DOHH2 (cell line): ENCODE data around the gene SMC1B.

Source experiments
- H3F3A ChIP-seq: fragments of 200-600 bp; sonication (generic), shearing (Covaris generic); 2 replicates; pipeline ENCODE4 v1.6.0; 2016; ENCODE audit warnings: antibody characterized with exemption, mild to moderate bottlenecking; ENCODE audit not compliant: control insufficient read depth, insufficient read depth
- H3K27ac ChIP-seq: fragments of 200-600 bp; sonication (generic); 2 replicates; pipeline ENCODE4 v1.5.1; 2014; ENCODE audit warnings: low read depth, mild to moderate bottlenecking, low read length, moderate library complexity
- H3K27me3 ChIP-seq: fragments of 200-600 bp; sonication (generic); 2 replicates; pipeline ENCODE4 v1.6.1; 2014; ENCODE audit warnings: mild to moderate bottlenecking, low read length, mixed read lengths; ENCODE audit not compliant: control insufficient read depth
- H3K36me3 ChIP-seq: fragments of 200-600 bp; sonication (generic); 2 replicates; pipeline ENCODE4 v1.6.1; 2014; ENCODE audit warnings: mild to moderate bottlenecking, low read length, moderate library complexity, mixed read lengths; ENCODE audit not compliant: control insufficient read depth
- H3K4me1 ChIP-seq: fragments of 200-600 bp; sonication (generic); 2 replicates; pipeline ENCODE4 v1.6.1; 2014; ENCODE audit warnings: mild to moderate bottlenecking, low read length, mixed read lengths; ENCODE audit not compliant: control insufficient read depth
- H3K4me2 ChIP-seq: fragments of 200-600 bp; sonication (generic); 2 replicates; pipeline ENCODE4 v1.6.0; 2014; ENCODE audit warnings: mild to moderate bottlenecking, low read length, moderate library complexity
- H3K4me3 ChIP-seq: fragments of 200-600 bp; sonication (generic); 2 replicates; pipeline ENCODE4 v1.5.1; 2014; ENCODE audit warnings: mild to moderate bottlenecking, low read length, mixed read lengths
- H3K79me2 ChIP-seq: fragments of 200-600 bp; sonication (generic); 2 replicates; pipeline ENCODE4 v1.6.1; 2014; ENCODE audit warnings: mild to moderate bottlenecking, low read length, mixed read lengths; ENCODE audit not compliant: control insufficient read depth
- H3K9me2 ChIP-seq: fragments of 200-600 bp; sonication (generic); replicated peaks from 2 replicates; pipeline ENCODE4 v1.6.1; 2014; ENCODE audit warnings: mild to moderate bottlenecking, low read length, mixed read lengths; ENCODE audit not compliant: control insufficient read depth
- H3K9me3 ChIP-seq: fragments of 200-600 bp; sonication (generic); 2 replicates; pipeline ENCODE4 v1.6.1; 2014; ENCODE audit warnings: antibody characterized with exemption, low read length, mixed read lengths; ENCODE audit not compliant: control insufficient read depth, insufficient read depth
- H4K20me1 ChIP-seq: fragments of 200-600 bp; sonication (generic); 2 replicates; pipeline ENCODE4 v1.6.0; 2014; ENCODE audit warnings: low read depth, mild to moderate bottlenecking, antibody characterized with exemption, low read length, moderate library complexity; ENCODE audit not compliant: control insufficient read depth, insufficient read depth
- EZH2phosphoT487 ChIP-seq: fragments of 200-600 bp; sonication (generic); IDR thresholded peaks from 2 replicates; pipeline ENCODE4 v1.6.1; 2017; ENCODE audit warnings: borderline replicate concordance, mild to moderate bottlenecking, antibody characterized with exemption, low read length, moderate library complexity, mixed read lengths
- TF ChIP-seq, protein P1 (sequence below): fragments of 200-600 bp; sonication (generic); IDR thresholded peaks from one replicate; pipeline ENCODE4 v1.5.1; 2014; ENCODE audit warnings: antibody characterized with exemption, mild to moderate bottlenecking, low read depth, low read length; ENCODE audit not compliant: poor library complexity, severe bottlenecking

SMC1B gene

DNA sequence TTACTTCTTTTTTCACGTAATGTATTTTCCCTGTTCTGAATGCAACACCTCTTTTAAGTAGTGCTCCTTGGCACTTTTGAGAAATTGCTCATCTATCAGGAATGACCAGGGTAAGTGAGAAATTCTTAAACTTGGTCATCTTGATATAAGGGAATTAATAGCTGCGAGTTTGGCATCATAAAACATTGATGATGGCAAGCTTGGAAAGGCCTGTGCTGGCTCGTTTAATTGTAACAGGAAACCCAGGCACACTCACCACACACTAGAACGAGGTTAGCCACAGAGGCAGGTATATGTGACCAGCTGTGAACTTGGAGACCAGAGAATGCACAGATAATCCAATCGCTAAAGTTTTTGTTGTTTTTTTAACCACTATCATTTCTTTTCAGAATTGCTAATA is 79.3 kb downstream of the SMC1B start:
- H3K9me2 ChIP-seq: no peaks in the 10 kb centered on the region
- H3K27me3 ChIP-seq: no peaks in the 10 kb centered on the region
- peaks cover 13% of the 10 kb centered on the region for H3K36me3 ChIP-seq
- no peak overlapping the region for H3K4me3 ChIP-seq
- H3K4me2 ChIP-seq: no peak overlapping the region
- H3K27ac ChIP-seq: no peak overlapping the region
- H3K79me2 ChIP-seq: no peaks in the 10 kb centered on the region
- TF ChIP-seq, protein P1, sequence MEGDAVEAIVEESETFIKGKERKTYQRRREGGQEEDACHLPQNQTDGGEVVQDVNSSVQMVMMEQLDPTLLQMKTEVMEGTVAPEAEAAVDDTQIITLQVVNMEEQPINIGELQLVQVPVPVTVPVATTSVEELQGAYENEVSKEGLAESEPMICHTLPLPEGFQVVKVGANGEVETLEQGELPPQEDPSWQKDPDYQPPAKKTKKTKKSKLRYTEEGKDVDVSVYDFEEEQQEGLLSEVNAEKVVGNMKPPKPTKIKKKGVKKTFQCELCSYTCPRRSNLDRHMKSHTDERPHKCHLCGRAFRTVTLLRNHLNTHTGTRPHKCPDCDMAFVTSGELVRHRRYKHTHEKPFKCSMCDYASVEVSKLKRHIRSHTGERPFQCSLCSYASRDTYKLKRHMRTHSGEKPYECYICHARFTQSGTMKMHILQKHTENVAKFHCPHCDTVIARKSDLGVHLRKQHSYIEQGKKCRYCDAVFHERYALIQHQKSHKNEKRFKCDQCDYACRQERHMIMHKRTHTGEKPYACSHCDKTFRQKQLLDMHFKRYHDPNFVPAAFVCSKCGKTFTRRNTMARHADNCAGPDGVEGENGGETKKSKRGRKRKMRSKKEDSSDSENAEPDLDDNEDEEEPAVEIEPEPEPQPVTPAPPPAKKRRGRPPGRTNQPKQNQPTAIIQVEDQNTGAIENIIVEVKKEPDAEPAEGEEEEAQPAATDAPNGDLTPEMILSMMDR: no peak
- TF ChIP-seq EZH2phosphoT487: no peak
- no peaks in the 10 kb centered on the region for H3F3A ChIP-seq
- H3K4me1 ChIP-seq: no peaks in the 10 kb centered on the region
- H3K9me3 ChIP-seq: no peaks in the 10 kb centered on the region
- H4K20me1 ChIP-seq: no peaks in the 10 kb centered on the region

DNA sequence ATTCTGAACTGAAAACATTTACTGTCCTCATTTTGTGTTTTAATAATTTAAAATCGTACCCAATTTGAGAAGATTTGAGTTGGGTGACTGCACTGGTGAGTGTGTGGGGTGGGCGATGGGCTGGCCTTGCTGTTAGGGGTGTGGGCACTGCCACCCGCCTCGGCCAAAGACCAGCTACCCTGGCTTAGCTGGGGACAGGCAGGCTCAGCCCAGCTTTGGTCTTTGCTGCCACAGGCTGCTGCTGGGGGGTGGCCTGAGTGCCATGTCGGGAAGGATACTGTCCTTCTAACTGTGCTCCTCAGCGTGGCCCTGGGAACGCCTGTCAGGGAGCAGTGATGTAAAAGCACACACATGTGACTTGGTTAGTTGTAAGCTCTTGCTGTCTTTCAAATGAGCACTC is 81.4 kb downstream of the SMC1B start:
- no peaks in the 10 kb centered on the region for H4K20me1 ChIP-seq
- H3K9me3 ChIP-seq: no peaks in the 10 kb centered on the region
- no peak overlapping the region for H3K4me3 ChIP-seq
- H3K4me1 ChIP-seq: no peaks in the 10 kb centered on the region
- no peaks in the 10 kb centered on the region for H3K79me2 ChIP-seq
- TF ChIP-seq, protein P1: no peak
- no peak for TF ChIP-seq EZH2phosphoT487
- no peaks in the 10 kb centered on the region for H3K27me3 ChIP-seq
- peaks cover 20% of the 10 kb centered on the region for H3K36me3 ChIP-seq
- H3F3A ChIP-seq: no peaks in the 10 kb centered on the region
- H3K27ac ChIP-seq: no peak overlapping the region
- no peak overlapping the region for H3K4me2 ChIP-seq
- H3K9me2 ChIP-seq: no peaks in the 10 kb centered on the region

- peaks cover 20% of the 10 kb centered on the region for H3K36me3 ChIP-seq
- TF ChIP-seq, protein P1: no peak
- TF ChIP-seq EZH2phosphoT487: no peak
Observed at GRCh38 chr22:45331486-45331885, 81.9 kb downstream of the SMC1B start.

DNA sequence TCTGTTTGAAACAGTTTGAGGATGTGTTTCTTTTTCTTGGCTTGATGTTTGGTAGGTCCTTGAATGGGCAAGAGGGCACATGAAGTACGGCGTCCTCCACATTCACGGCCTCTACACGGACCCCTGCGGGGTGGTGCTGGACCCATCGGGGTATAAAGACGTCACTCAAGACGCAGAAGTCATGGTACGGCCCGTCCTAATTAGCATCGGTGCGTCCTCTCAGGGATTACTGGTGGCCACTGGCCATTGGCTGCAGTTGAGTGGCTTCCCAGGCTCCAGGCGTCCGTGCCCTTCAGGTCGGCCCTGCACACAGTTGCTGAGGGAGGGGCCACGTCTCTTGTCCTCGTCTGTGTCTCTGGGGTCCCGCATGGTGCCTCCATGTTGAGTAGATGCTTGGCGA is 82.9 kb downstream of the SMC1B start:
- Histone ChIP-seq H3K9me2 (no peaks in the 10 kb centered on the region), H4K20me1 (no peaks in the 10 kb centered on the region), H3F3A (no peaks in the 10 kb centered on the region), H3K27ac (no peak overlapping the region), H3K79me2 (no peaks in the 10 kb centered on the region), H3K9me3 (no peaks in the 10 kb centered on the region), H3K4me3 (no peak overlapping the region), H3K4me1 (no peaks in the 10 kb centered on the region), H3K27me3 (no peaks in the 10 kb centered on the region), H3K4me2 (no peak overlapping the region), H3K36me3 (peaks cover 20% of the 10 kb centered on the region)
- TF ChIP-seq EZH2phosphoT487: no peak
- TF ChIP-seq, protein P1: no peak

More at GRCh38 chr22:45331486-45331885, 81.9 kb downstream of the SMC1B start:
- Histone ChIP-seq H3K4me1 (no peaks in the 10 kb centered on the region), H3K27ac (no peak overlapping the region), H3K4me3 (no peak overlapping the region), H3K9me2 (no peaks in the 10 kb centered on the region), H3K4me2 (no peak overlapping the region), H3K27me3 (no peaks in the 10 kb centered on the region), H3K9me3 (no peaks in the 10 kb centered on the region), H3F3A (no peaks in the 10 kb centered on the region), H3K79me2 (no peaks in the 10 kb centered on the region), H4K20me1 (no peaks in the 10 kb centered on the region)
